K562 (cell line): ENCODE measurements around the gene QARS1. TPM values are rescaled to one million over a fixed set of nuclear protein-coding genes. Genes with fewer than 3 reads are reported as not detected.
A peak's percentile ranks its signal among the peaks of the same experiment; 100 is the strongest.

Source experiments
- ATAC-seq: fragments of 200-7000 bp; cut with Tn5 transposase; 3 replicates; pipeline ENCODE4 v1.9.1; 2020; ENCODE audit warnings: moderate library complexity
- BruUV-seq: library from RNA; stranded (reverse); fragments of 400-500 nt; replicated peaks from 2 replicates; lab custom pipeline; 2021; lab: Mats Ljungman, UMichigan
- CTCF ChIA-PET: fragments of 300-600 bp; formaldehyde crosslinking; extraction: SDS; loops from one replicate; lab custom pipeline; 2021; ENCODE audit warnings: low intra/inter-chr PET ratio; lab: Yijun Ruan, JAX
- POLR2A ChIA-PET: fragments of 300-600, 350-650 bp; sonication (Branson Sonifier 250); formaldehyde crosslinking; extraction: SDS; loops from one replicate; lab custom pipeline; 2021; ENCODE audit warnings: antibody characterized with exemption, inconsistent platforms; lab: Yijun Ruan, JAX
- DNase-seq, 4 experiments: peaks; one replicate each; pipeline versions ENCODE4 v3.0.0 to v3.0.0-alpha.2; 2011 to 2018; ENCODE audit warnings: low spot score in 3 of 4, mixed read lengths in 3 of 4; ENCODE audit errors: extremely low read depth in 1 of 4
- FAIRE-seq: peaks from 2 replicates; lab custom pipeline; 2011; peaks lifted over from hg19 to GRCh38; lab: Jason Lieb, UNC
- H2AFZ ChIP-seq: 2 replicates; pipeline ENCODE4 v1.6.0; 2011; ENCODE audit warnings: low read depth, low read length, control low read depth, inconsistent platforms
- H3K27ac ChIP-seq: fragments of 200-600 bp; 3 replicates; pipeline ENCODE4 v1.8.0; 2011; ENCODE audit warnings: low read depth, mild to moderate bottlenecking, control low read depth, inconsistent platforms, low read length, moderate library complexity, mixed read lengths; ENCODE audit errors: extremely low read depth
- H3K27me3 ChIP-seq, 2 experiments: fragments of 300-600 bp in 1 of 2; 2 replicates in 1 of 2; 3 replicates in 1 of 2; pipeline versions ENCODE4 v1.6.0 to v1.8.0; 2011; ENCODE audit warnings: inconsistent platforms in 2 of 2, low read length in 2 of 2, mild to moderate bottlenecking in 1 of 2, mixed read lengths in 1 of 2, moderate library complexity in 1 of 2; ENCODE audit not compliant: control insufficient read depth in 2 of 2, insufficient read depth in 2 of 2
- H3K36me3 ChIP-seq: fragments of 300-600 bp; 3 replicates; pipeline ENCODE4 v1.8.0; 2011; ENCODE audit warnings: mild to moderate bottlenecking, low read length, inconsistent platforms; ENCODE audit not compliant: control insufficient read depth, insufficient read depth
- H3K4me1 ChIP-seq, 2 experiments: fragments of 200-600 bp in 1 of 2; replicated peaks in 1 of 2; 2 replicates in 1 of 2; 3 replicates in 1 of 2; pipeline versions ENCODE4 v1.5.1 to v1.8.0; 2011; ENCODE audit warnings: inconsistent platforms in 2 of 2, low read length in 2 of 2, mild to moderate bottlenecking in 1 of 2, mixed read lengths in 1 of 2, moderate library complexity in 1 of 2; ENCODE audit not compliant: control insufficient read depth in 2 of 2, insufficient read depth in 2 of 2
- H3K4me2 ChIP-seq: 2 replicates; pipeline ENCODE4 v1.6.1; 2011; ENCODE audit warnings: low read length, control low read depth, inconsistent platforms, mixed read lengths; ENCODE audit not compliant: insufficient read depth
- H3K4me3 ChIP-seq: fragments of 200-600 bp; sonication (generic), shearing (Covaris generic); 2 replicates; pipeline ENCODE4 v1.5.1; 2016; ENCODE audit warnings: control low read depth, inconsistent platforms
- H3K79me2 ChIP-seq: fragments of 200-600 bp; 3 replicates; pipeline ENCODE4 v1.8.0; 2011; ENCODE audit warnings: low read length, inconsistent platforms; ENCODE audit not compliant: control insufficient read depth, insufficient read depth
- H3K9ac ChIP-seq, 2 experiments: 2 replicates each; pipeline versions ENCODE4 v1.6.0 to v1.6.1; 2011; ENCODE audit warnings: low read depth in 2 of 2, low read length in 2 of 2, control low read depth in 1 of 2, inconsistent platforms in 1 of 2, mild to moderate bottlenecking in 1 of 2, mixed read lengths in 1 of 2; ENCODE audit not compliant: insufficient read depth in 1 of 2
- H3K9me1 ChIP-seq: one replicate; pipeline ENCODE4 v1.6.0; 2011; ENCODE audit warnings: inconsistent platforms, mild to moderate bottlenecking, low read length, moderate library complexity; ENCODE audit not compliant: control insufficient read depth, insufficient read depth
- H3K9me3 ChIP-seq: replicated peaks from 2 replicates; pipeline ENCODE4 v1.5.1; 2011; ENCODE audit warnings: low read depth, low read length, inconsistent platforms; ENCODE audit not compliant: control insufficient read depth, insufficient read depth
- H4K20me1 ChIP-seq: replicated peaks from 2 replicates; pipeline ENCODE4 v1.6.1; 2011; ENCODE audit warnings: low read length, inconsistent platforms, mixed read lengths; ENCODE audit not compliant: control insufficient read depth, insufficient read depth
- ESRRA ChIP-seq: fragments of 450-650 bp; IDR thresholded peaks from 2 replicates; pipeline ENCODE4 v1.6.1; 2014; ENCODE audit warnings: low read depth, mild to moderate bottlenecking, moderate library complexity, borderline replicate concordance
- GATA2 ChIP-seq: sonication (generic); formaldehyde crosslinking; IDR thresholded peaks from 2 replicates; pipeline ENCODE4 v1.4.0; 2020; ENCODE audit warnings: mild to moderate bottlenecking, missing genetic modification reagents
- HIVEP1 ChIP-seq: fragments of 250-450 bp; sonication (Bioruptor Pico); IDR thresholded peaks from 2 replicates; pipeline ENCODE4 v1.4.0; 2020; ENCODE audit warnings: mild to moderate bottlenecking
- NR2C2 ChIP-seq, 2 experiments: fragments of 200-800 bp in 1 of 2; sonication (Bioruptor generic) in 1 of 2; sonication (generic) in 1 of 2; formaldehyde crosslinking in 1 of 2; IDR thresholded peaks; 2 replicates each; pipeline versions ENCODE4 v1.6.1 to v1.8.0; 2016 to 2022; ENCODE audit warnings: mild to moderate bottlenecking in 1 of 2, missing compliant biosample characterization in 1 of 2, missing genetic modification characterization in 1 of 2, missing genetic modification reagents in 1 of 2
- RAD21 ChIP-seq, 2 experiments: fragments of 250-450 bp in 1 of 2; fragments of 450-650 bp in 1 of 2; sonication (Bioruptor Pico) in 1 of 2; formaldehyde crosslinking in 1 of 2; IDR thresholded peaks in 1 of 2; conservative IDR thresholded peaks in 1 of 2; 2 replicates each; pipeline versions ENCODE4 v1.4.0 to v1.8.0; 2020 to 2022; ENCODE audit warnings: mild to moderate bottlenecking in 2 of 2, moderate library complexity in 1 of 2
- ZBTB7A ChIP-seq: IDR thresholded peaks from 2 replicates; pipeline ENCODE4 v1.6.1; 2011; ENCODE audit warnings: low read depth, mild to moderate bottlenecking, low read length, moderate library complexity, borderline replicate concordance; ENCODE audit not compliant: control insufficient read depth
- ZNF140 ChIP-seq: fragments of 250-450 bp; sonication (Bioruptor Pico); IDR thresholded peaks from 2 replicates; pipeline ENCODE4 v1.8.0; 2021; ENCODE audit warnings: moderate library complexity, mild to moderate bottlenecking, inconsistent platforms
- WGBS: fragments of 100-300 bp; shearing (Covaris generic); methylation state at CpG from one replicate; pipeline ENCODE4 v1.1.6; 2016; ENCODE audit warnings: low coverage, mixed read lengths; ENCODE audit not compliant: insufficient coverage; ENCODE audit errors: missing lambda C conversion rate; 5-methylcytosine and 5-hydroxymethylcytosine counted together
- in situ Hi-C: fragments of 300-500 bp; cut with MboI; formaldehyde crosslinking; loops from 4 replicates; pipeline ENCODE4 v1.15.0; 2018; ENCODE audit warnings: inconsistent platforms, mixed read lengths
- intact Hi-C: fragments of 100-400 bp; cut with micrococcal nuclease; formaldehyde crosslinking; loops from 2 replicates; pipeline ENCODE4 v1.14.2; 2022
- polyA plus RNA-seq, 8 experiments: library from polyadenylated mRNA; depleted of rRNA in 4 of 8; stranded (reverse) in 5 of 8; unstranded in 3 of 8; fragments of >200 nt; fragmentation: Nextera tagmentation in 2 of 8; fragmentation: Illumina TruSeq in 1 of 8; extraction: Ambion mirVana in 2 of 8; extraction: Trizol in 1 of 8; gene quantifications; 2 replicates each; pipeline versions ENCODE4 v1.2.1 to v1.2.3, GENCODE V29; 2011 to 2014; ENCODE audit warnings: inconsistent platforms in 1 of 8, missing spikeins in 1 of 8
- total RNA-seq, 7 experiments: library from RNA; depleted of rRNA in 6 of 7; stranded (reverse); fragments of >200 nt in 6 of 7; fragmentation: Illumina TruSeq in 2 of 7; extraction: Trizol in 2 of 7; gene quantifications; 2 replicates each; pipeline versions ENCODE4 v1.2.1 to v1.2.3, GENCODE V29; 2011 to 2021; ENCODE audit warnings: low replicate concordance in 1 of 7
- TF ChIP-seq, protein P1 (sequence below), 3 experiments: IDR thresholded peaks in 2 of 3; conservative IDR thresholded peaks in 1 of 3; 2 replicates each; pipeline ENCODE4 v1.5.1; 2011 to 2012; ENCODE audit warnings: low read length in 3 of 3, mild to moderate bottlenecking in 3 of 3, control low read depth in 2 of 3, improper control_type of control experiment in 1 of 3, inconsistent platforms in 1 of 3, low read depth in 1 of 3, mixed read lengths in 1 of 3, moderate library complexity in 1 of 3; ENCODE audit not compliant: insufficient read depth in 2 of 3

Gene QARS1
- total and polyA plus RNA-seq, 9 of the 15 experiments (the other 6 are each of a cell fraction or from before 2014, with no cell fraction given): 148 to 310 (median 273) TPM

DNA sequence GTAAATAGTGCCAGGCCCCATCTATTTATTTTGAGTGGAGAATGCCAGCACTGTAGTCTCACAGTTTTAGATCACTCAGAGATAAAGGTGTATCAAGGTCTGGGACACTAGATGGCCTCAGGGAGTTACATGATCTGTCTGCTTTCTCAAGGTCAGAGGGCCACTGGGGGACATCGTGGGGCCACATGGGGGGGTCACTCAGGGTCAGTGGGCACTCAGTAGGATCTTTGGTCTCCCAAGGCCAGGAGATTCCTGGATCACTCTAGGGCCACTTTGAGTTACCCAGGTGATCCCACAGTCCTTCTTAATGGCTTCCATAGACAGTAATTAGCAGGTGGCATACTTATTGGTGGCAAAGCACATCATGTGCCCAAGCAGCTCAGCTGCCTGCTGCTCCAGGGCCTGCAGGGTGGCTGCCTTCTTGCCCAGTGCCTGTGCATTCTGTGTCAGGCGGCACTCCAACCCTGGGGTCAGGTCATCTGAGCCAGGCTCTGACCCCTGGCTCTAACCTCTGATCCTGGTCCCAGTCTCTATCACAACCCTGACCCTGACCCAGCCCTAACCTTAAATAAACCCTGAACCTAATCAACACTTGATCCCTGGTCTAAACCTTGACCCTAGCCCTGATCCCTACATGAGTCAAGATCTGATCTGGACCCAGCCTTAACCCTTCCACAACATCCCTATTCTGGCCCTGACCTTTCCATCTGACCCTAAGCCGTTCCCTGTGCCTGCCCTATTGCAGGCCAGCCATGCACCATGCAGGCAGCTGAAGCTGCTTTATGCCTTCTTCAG is 30.1 kb upstream of the QARS1 start:
- BruUV-seq: no TSS peak
- Histone ChIP-seq H3K36me3 (no peaks in the 10 kb centered on the region), H4K20me1 (no peaks in the 10 kb centered on the region), H3K4me1 (peaks cover 2 to 29% of the 10 kb centered on the region in 2 experiments; a peak in 4 of 5 replicates), H3K27me3 (peaks cover 0 to 5% of the 10 kb centered on the region in 2 experiments; a peak in 1 of 5 replicates), H3K27ac (no peak overlapping the region), H3K9ac (peak overlapping the region in 1 of 2 experiments; percentile 64; a peak in 2 of 4 replicates), H2AFZ (no peak overlapping the region), H3K4me2 (no peak overlapping the region), H3K79me2 (no peaks in the 10 kb centered on the region; the same call in 2 of the 3 replicates), H3K4me3 (no peak overlapping the region), H3K9me1 (no peaks in the 10 kb centered on the region), H3K9me3 (no peaks in the 10 kb centered on the region)
- TF ChIP-seq ZNF140 (no peak), ESRRA (peak; percentile 97), NR2C2 (CRISPR knock-in tag; IDR thresholded peaks at IDR 0.05) (no peak), NR2C2 (tag; IDR thresholded peaks at IDR 0.05) (peak; percentile 61; the same call in 1 of the 2 replicates), ZBTB7A (peak; percentile 34; the same call in 1 of the 2 replicates), GATA2 (CRISPR knock-in tag) (peak; percentile 54; the same call in 1 of the 2 replicates), HIVEP1 (CRISPR knock-in tag) (no peak), RAD21 (CRISPR knock-in tag; conservative IDR thresholded peaks at IDR 0.05 in 1 of 2, IDR thresholded peaks at IDR 0.05 in 1 of 2) (peak in 1 of 2 experiments; percentile 33; a peak in 3 of 4 replicates)
- TF ChIP-seq, protein P1, sequence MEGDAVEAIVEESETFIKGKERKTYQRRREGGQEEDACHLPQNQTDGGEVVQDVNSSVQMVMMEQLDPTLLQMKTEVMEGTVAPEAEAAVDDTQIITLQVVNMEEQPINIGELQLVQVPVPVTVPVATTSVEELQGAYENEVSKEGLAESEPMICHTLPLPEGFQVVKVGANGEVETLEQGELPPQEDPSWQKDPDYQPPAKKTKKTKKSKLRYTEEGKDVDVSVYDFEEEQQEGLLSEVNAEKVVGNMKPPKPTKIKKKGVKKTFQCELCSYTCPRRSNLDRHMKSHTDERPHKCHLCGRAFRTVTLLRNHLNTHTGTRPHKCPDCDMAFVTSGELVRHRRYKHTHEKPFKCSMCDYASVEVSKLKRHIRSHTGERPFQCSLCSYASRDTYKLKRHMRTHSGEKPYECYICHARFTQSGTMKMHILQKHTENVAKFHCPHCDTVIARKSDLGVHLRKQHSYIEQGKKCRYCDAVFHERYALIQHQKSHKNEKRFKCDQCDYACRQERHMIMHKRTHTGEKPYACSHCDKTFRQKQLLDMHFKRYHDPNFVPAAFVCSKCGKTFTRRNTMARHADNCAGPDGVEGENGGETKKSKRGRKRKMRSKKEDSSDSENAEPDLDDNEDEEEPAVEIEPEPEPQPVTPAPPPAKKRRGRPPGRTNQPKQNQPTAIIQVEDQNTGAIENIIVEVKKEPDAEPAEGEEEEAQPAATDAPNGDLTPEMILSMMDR (IDR thresholded peaks at IDR 0.05 in 2 of 3, conservative IDR thresholded peaks at IDR 0.05 in 1 of 3; ENCODE audit: insufficient read depth in 2 of 3, low read depth in 1 of 3, low read length in 3 of 3): peak in 2 of 3 experiments; percentile 16 to 26; a peak in 1 of 6 replicates
- ATAC-seq: no peak
- DNase-seq: peak; percentile 20 to 38 (median 30)
- WGBS: 37% methylated on average over 3 of the region's 3 CpGs
- ChIA-PET POLR2A (interaction anchor here (0.6 kb wide), 2 partner anchors 13 to 126 kb away, joined by 3 read pairs; no protein-coding TSS in a partner anchor), CTCF (no interaction called here)
- intact Hi-C loops (no loop called here), in situ Hi-C loops (no loop called here)
- peak; percentile 44 for FAIRE-seq
